HepG2 (cell line): ENCODE results near the gene ANKDD1A.

Experiments
- CBX2 ChIP-seq, 2 experiments: fragments of 200-600 bp in 1 of 2; sonication (generic); formaldehyde crosslinking in 1 of 2; IDR thresholded peaks; 2 replicates each; pipeline versions ENCODE4 v1.7.0 to v1.8.1; 2018 to 2022; ENCODE audit warnings: low read depth in 2 of 2, low read length in 1 of 2, mild to moderate bottlenecking in 1 of 2, missing genetic modification reagents in 1 of 2
- CTCF ChIP-seq: sonication (generic); formaldehyde crosslinking; IDR thresholded peaks from 2 replicates; pipeline ENCODE4 v1.5.0; 2020; ENCODE audit warnings: mild to moderate bottlenecking, missing genetic modification reagents, moderate library complexity
- E2F5 ChIP-seq: sonication (generic); formaldehyde crosslinking; conservative IDR thresholded peaks from 2 replicates; pipeline ENCODE4 v1.4.0; 2020; ENCODE audit warnings: missing genetic modification reagents
- FOXK1 ChIP-seq: sonication (generic); formaldehyde crosslinking; IDR thresholded peaks from 2 replicates; pipeline ENCODE4 v1.4.0; 2020; ENCODE audit warnings: low read depth, missing genetic modification reagents, borderline replicate concordance
- POLR2AphosphoS5 ChIP-seq: IDR thresholded peaks from 2 replicates; pipeline ENCODE4 v1.6.1; 2012; ENCODE audit warnings: low read depth, low read length
- RNF2 ChIP-seq: fragments of 450-650 bp; conservative IDR thresholded peaks from 2 replicates; pipeline ENCODE4 v1.6.1; 2016; ENCODE audit warnings: low read depth
- TAF1 ChIP-seq: sonication (generic); formaldehyde crosslinking; IDR thresholded peaks from 2 replicates; pipeline ENCODE4 v1.4.0; 2020; ENCODE audit warnings: missing genetic modification reagents
- ZNF318 ChIP-seq: sonication (generic); formaldehyde crosslinking; IDR thresholded peaks from 2 replicates; pipeline ENCODE4 v1.4.0; 2020; ENCODE audit warnings: mild to moderate bottlenecking, missing genetic modification reagents
- ZNF549 ChIP-seq: sonication (generic); formaldehyde crosslinking; IDR thresholded peaks from 2 replicates; pipeline ENCODE4 v1.5.0; 2020; ENCODE audit warnings: missing genetic modification reagents

GRCh38 chr15:64865126-64865997 lies 46.3 kb upstream of the ANKDD1A start:
- TF ChIP-seq CTCF (CRISPR knock-in tag) (no peak), POLR2AphosphoS5 (no peak), FOXK1 (no peak), E2F5 (CRISPR knock-in tag) (no peak), RNF2 (no peak), CBX2 (IDR thresholded peaks at IDR 0.05; ENCODE audit: low read depth, low read length) (no peak), CBX2 (CRISPR knock-in tag; IDR thresholded peaks at IDR 0.05; ENCODE audit: low read depth) (no peak), ZNF318 (CRISPR knock-in tag) (no peak), ZNF549 (CRISPR knock-in tag) (no peak), TAF1 (CRISPR knock-in tag) (no peak)
